ENCODE data around the gene URB1.

Gene URB1

DNA sequence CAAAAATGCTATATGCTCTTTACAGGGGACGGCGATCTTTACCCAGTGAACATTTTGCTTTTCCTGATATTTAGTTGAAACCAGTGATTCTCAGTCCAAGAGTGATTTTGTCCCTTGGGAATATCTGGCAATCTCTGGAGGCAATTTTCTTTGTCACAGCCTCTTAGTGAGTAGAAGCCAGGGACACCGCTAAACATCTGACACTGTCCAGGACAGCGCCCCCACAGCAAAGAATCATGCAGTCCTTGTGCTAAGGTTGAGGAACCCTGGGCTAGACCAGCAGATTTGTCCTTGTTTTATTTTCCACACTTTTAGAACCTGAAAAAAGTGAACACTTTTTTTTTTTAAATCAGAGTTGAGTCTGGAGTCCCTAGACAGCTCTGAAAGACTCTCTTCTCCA is 32.8 kb upstream of the URB1 start:
- H3K4me3 ChIP-seq (ENCODE audit: low read depth, low read length), result no peak overlapping the region
- TF ChIP-seq, protein P1, sequence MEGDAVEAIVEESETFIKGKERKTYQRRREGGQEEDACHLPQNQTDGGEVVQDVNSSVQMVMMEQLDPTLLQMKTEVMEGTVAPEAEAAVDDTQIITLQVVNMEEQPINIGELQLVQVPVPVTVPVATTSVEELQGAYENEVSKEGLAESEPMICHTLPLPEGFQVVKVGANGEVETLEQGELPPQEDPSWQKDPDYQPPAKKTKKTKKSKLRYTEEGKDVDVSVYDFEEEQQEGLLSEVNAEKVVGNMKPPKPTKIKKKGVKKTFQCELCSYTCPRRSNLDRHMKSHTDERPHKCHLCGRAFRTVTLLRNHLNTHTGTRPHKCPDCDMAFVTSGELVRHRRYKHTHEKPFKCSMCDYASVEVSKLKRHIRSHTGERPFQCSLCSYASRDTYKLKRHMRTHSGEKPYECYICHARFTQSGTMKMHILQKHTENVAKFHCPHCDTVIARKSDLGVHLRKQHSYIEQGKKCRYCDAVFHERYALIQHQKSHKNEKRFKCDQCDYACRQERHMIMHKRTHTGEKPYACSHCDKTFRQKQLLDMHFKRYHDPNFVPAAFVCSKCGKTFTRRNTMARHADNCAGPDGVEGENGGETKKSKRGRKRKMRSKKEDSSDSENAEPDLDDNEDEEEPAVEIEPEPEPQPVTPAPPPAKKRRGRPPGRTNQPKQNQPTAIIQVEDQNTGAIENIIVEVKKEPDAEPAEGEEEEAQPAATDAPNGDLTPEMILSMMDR (IDR thresholded peaks at IDR 0.05; ENCODE audit: insufficient read depth, low read depth, low read length, missing control alignments), result no peak
- no peak for DNase-seq (ENCODE audit: low read depth)

DNA sequence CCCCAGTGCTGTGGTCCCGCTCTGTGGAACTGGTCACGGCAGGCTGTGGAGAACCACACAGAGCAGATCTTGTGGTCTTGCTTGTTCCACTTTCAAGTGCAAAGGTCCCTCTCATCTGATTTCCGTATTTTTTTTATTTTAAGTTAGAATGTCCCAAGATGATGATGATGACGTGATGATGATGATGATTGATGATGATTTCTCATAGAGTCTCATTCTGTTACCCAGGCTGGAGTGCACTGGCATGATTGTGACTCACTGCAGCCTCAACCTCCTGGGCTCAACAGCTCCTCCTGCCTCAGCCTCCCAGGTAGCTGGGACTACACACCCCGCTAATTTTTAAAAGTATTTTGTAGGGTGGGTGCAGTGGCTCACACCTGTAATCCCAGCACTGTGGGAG is 31.9 kb upstream of the URB1 start:
- DNase-seq (ENCODE audit: low read depth), result no peak
- TF ChIP-seq, protein P1 (IDR thresholded peaks at IDR 0.05; ENCODE audit: insufficient read depth, low read depth, low read length, missing control alignments), result no peak
- H3K4me3 ChIP-seq (ENCODE audit: low read depth, low read length), result no peak overlapping the region

DNA sequence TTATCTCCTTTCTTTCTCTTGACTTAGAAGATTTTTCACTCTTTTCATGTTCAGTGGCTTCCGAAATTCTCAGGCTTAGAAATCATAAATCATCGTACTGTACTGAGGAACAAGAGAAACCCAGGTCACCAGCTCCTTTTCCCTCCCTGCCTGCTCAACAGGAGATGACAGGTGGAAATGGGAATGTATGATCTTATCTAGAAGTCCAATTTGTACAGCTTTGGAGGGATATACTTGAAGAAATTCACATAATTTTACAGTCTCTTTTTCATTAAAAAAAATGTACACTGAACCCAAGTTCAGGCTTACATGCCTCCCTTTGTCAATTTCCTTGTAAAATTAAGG is 31.4 kb upstream of the URB1 start:
- no peak overlapping the region for H3K4me3 ChIP-seq (ENCODE audit: low read depth, low read length)
- TF ChIP-seq, protein P1 (IDR thresholded peaks at IDR 0.05; ENCODE audit: insufficient read depth, low read depth, low read length, missing control alignments), result no peak
- DNase-seq (ENCODE audit: low read depth), result no peak

DNA sequence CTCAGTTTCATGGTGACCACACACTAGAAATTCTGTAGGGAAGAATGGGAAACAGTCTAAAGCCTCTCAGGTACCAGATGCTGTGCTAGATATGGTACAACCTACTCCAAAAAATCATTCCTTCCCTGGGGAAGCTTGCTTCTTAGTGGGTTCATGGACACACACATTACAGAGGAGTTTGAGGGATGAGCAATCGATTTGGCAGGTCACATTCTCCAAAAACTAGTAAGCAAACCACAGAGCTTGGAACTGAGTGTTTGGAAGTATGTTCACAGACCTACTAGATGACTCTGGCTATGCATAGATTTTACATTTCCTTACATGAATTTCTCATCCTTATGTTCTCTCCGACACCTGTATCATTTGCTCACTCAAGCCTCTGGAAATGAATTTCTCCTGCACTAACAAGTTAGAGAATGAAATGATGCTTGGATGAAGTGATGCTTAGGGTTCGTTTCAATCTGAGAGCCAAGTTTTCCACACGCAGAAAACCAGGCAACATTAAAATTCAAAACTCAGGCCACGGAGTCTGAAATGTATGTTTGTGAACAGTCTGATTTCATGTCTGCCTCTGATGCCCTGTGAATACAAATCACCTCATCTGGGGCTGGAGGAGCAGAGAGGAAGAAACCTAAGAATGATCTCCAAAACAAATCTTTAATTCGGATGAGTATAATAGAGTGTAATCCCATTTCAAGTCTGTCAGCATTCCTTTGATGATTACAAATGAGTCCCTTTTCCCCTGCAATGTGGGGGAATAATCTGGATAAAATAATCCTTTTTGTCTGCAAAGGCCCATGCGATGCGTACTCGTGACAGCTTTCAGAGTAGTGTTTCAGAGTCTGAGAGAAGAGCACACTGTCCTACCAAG is 30.7 kb upstream of the URB1 start:
- H3K4me3 ChIP-seq (ENCODE audit: low read depth, low read length), result no peak overlapping the region
- no peak for DNase-seq (ENCODE audit: low read depth)
- TF ChIP-seq, protein P1 (IDR thresholded peaks at IDR 0.05; ENCODE audit: insufficient read depth, low read depth, low read length, missing control alignments), result no peak

DNA sequence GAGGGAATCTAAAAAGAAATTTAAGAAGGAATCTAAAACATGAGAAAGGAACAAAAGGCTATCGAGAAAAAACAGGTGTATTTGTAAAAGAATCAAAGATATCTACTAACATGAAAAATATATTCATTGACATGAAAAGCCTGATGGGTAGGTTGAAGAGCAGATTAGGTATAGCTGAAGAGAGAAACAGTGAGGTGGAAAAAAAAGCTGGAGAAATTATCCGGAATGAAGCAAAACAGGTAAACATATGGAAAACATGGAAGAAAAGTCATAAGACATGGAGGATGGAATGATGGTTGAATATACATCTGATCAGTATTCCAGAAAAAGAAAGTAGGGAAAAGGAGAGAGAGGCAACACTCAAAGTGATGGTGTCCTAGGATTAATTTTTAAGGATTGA is 29.3 kb upstream of the URB1 start:
- DNase-seq (ENCODE audit: low read depth), result no peak
- H3K4me3 ChIP-seq (ENCODE audit: low read depth, low read length), result no peak overlapping the region
- TF ChIP-seq, protein P1 (IDR thresholded peaks at IDR 0.05; ENCODE audit: insufficient read depth, low read depth, low read length, missing control alignments), result no peak

DNA sequence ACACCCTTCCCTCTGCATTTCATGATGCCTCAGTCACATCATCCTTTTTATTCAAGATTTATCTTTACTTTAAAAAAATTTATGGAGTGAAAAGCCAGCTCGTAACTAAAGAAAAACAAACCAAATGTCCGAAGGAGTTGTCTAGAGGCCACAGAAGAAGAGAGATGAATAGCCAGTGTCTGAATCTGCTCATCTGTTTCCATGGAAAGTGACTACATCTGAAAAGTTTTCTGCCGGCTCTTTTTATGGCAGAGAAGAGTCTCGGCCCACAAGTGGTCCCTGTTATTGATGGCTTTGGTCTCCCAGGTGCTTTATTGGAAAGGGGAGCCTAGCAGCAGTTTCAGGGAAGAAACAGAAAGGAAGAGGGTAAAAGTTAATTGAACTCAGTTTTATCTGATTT is 25.3 kb upstream of the URB1 start:
- DNase-seq (ENCODE audit: low read depth), result no peak
- TF ChIP-seq, protein P1 (IDR thresholded peaks at IDR 0.05; ENCODE audit: insufficient read depth, low read depth, low read length, missing control alignments), result no peak
- H3K4me3 ChIP-seq (ENCODE audit: low read depth, low read length), result no peak overlapping the region
